Duodenal mucosa (tissue), 2 donors: ENCODE measurements around the gene KSR2.

Source experiments
- H3K27ac ChIP-seq: one replicate; pipeline ENCODE4 v1.7.0; 2013; ENCODE audit warnings: low read depth, low read length
- H3K27me3 ChIP-seq, 2 donors: one replicate each; pipeline ENCODE4 v1.7.0; 2013; ENCODE audit warnings: low read length in 2 of 2, control low read depth in 1 of 2; ENCODE audit not compliant: insufficient read depth in 2 of 2, control insufficient read depth in 1 of 2
- H3K36me3 ChIP-seq, 2 donors: one replicate each; pipeline ENCODE4 v1.7.0; 2013; ENCODE audit warnings: low read length in 2 of 2, control low read depth in 1 of 2; ENCODE audit not compliant: insufficient read depth in 2 of 2, control insufficient read depth in 1 of 2
- H3K4me1 ChIP-seq, 2 donors: one replicate each; pipeline ENCODE4 v1.7.0; 2013; ENCODE audit warnings: low read length in 2 of 2, control low read depth in 1 of 2; ENCODE audit not compliant: insufficient read depth in 2 of 2, control insufficient read depth in 1 of 2
- H3K4me3 ChIP-seq, 2 donors: one replicate each; pipeline ENCODE4 v1.7.0; 2013; ENCODE audit warnings: low read length in 2 of 2, low read depth in 1 of 2
- H3K9ac ChIP-seq, 2 donors: one replicate each; pipeline ENCODE4 v1.7.0; 2013; ENCODE audit warnings: low read length in 2 of 2, low read depth in 1 of 2
- H3K9me3 ChIP-seq, 2 donors: one replicate each; pipeline ENCODE4 v1.7.0; 2013; ENCODE audit warnings: low read length in 2 of 2, control low read depth in 1 of 2; ENCODE audit not compliant: control insufficient read depth in 1 of 2

KSR2 gene

DNA sequence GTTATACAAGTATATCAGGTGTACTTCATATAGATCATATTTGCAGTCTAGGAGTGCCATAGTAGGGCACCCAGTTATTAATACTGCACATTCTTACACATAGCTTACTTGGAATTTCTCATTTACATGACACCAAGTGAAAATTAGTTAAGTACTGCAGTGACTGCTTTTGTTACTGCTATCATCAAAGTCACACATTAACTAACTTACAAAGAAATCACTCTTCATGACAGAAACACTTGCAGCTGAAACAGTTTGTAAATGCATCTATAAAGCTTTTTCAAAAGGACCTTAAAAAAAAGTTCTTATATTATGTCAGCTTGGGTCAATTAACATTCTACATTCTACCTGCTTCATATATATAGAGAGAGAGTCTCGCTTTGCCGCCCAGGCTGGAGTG is 29.9 kb upstream of the KSR2 start:
- Histone ChIP-seq H3K4me1 (no peaks in the 10 kb centered on the region), H3K9ac (no peak overlapping the region), H3K4me3 (no peak overlapping the region), H3K27me3 (no peaks in the 10 kb centered on the region), H3K9me3 (no peaks in the 10 kb centered on the region), H3K36me3 (no peaks in the 10 kb centered on the region), H3K27ac (no peak overlapping the region)

GRCh38 chr12:117994551-117995438 is 26.0 kb upstream of the KSR2 start:
- no peaks in the 10 kb centered on the region for H3K27me3 ChIP-seq
- H3K27ac ChIP-seq: no peak overlapping the region
- H3K9me3 ChIP-seq: no peaks in the 10 kb centered on the region
- H3K9ac ChIP-seq: no peak overlapping the region
- H3K4me1 ChIP-seq: no peaks in the 10 kb centered on the region
- no peaks in the 10 kb centered on the region for H3K36me3 ChIP-seq
- no peak overlapping the region for H3K4me3 ChIP-seq

- Histone ChIP-seq H3K27ac (no peak overlapping the region), H3K9me3 (no peaks in the 10 kb centered on the region), H3K4me1 (no peaks in the 10 kb centered on the region), H3K9ac (no peak overlapping the region), H3K4me3 (no peak overlapping the region), H3K27me3 (no peaks in the 10 kb centered on the region), H3K36me3 (no peaks in the 10 kb centered on the region)
These were observed 18.1 kb upstream of the KSR2 start for GRCh38 chr12:117986705-117987469.

DNA sequence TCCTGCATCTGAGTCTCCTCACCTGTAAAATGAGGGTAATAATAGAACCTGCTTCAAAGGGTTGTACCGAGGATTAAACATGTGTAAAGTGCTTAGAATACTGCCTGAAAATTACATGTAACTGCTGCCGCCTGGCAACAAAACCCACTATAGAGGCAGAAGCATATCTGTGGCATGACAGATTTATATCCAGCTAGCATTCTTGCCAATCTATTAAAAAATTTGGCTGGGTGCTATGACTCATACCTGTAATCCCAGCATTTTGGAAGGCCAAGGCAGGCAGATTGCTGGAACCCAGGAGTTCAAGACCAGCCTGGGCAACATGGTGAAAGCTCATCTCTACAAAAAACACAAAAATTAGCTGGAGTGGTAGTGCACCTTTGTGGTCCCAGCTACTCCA is 16.4 kb upstream of the KSR2 start:
- H3K9me3 ChIP-seq: no peaks in the 10 kb centered on the region
- H3K27ac ChIP-seq: no peak overlapping the region
- no peak overlapping the region for H3K9ac ChIP-seq
- no peaks in the 10 kb centered on the region for H3K27me3 ChIP-seq
- no peak overlapping the region for H3K4me3 ChIP-seq
- H3K36me3 ChIP-seq: no peaks in the 10 kb centered on the region
- H3K4me1 ChIP-seq: no peaks in the 10 kb centered on the region

- Histone ChIP-seq H3K36me3 (no peaks in the 10 kb centered on the region), H3K4me3 (no peak overlapping the region), H3K9ac (no peak overlapping the region), H3K27me3 (no peaks in the 10 kb centered on the region), H3K4me1 (no peaks in the 10 kb centered on the region), H3K27ac (no peak overlapping the region), H3K9me3 (no peaks in the 10 kb centered on the region)
These were observed 12.5 kb upstream of the KSR2 start for GRCh38 chr12:117981267-117981666.

DNA sequence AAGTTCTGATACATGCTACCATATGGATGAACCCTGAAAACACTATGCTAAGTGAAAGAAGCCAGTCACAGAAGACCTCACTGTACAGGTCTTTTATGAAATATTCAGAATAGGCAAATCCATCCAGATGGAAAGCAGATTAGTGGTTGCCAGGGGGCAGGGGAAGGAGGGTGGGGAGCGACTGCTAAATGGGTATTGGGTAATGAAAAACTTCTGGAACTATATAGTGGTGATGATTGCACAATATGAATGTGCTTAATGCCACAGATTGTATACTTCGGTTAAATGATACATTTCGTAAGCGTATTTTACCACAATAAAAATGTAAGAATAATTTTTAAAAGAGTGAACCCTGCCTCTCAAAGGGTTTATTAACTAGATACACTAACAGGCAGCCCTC is 11.8 kb upstream of the KSR2 start:
- Histone ChIP-seq H3K9ac (no peak overlapping the region), H3K27ac (no peak overlapping the region), H3K27me3 (no peaks in the 10 kb centered on the region), H3K4me1 (no peaks in the 10 kb centered on the region), H3K36me3 (no peaks in the 10 kb centered on the region), H3K4me3 (no peak overlapping the region), H3K9me3 (no peaks in the 10 kb centered on the region)

DNA sequence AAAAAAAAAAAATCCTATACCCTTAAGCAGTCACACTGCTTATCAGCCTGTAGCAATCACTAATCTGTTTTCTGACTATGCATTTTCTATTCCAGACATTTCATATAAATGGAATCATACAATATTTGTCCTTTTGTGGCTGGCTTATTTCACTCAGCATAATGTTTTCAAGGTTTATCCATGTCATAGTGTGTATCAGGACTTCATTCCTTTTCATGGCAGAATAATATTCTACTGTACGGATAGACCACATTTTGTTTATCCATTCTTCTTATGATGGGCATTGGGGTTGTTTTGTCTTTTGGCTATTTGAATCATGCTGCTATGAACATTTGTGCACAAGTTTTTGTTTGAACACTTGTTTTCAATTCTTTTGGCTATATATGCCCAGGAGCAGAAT is 8.6 kb upstream of the KSR2 start:
- H3K27me3 ChIP-seq: no peaks in the 10 kb centered on the region
- H3K4me1 ChIP-seq: no peaks in the 10 kb centered on the region
- no peaks in the 10 kb centered on the region for H3K9me3 ChIP-seq
- no peaks in the 10 kb centered on the region for H3K36me3 ChIP-seq
- H3K27ac ChIP-seq: no peak overlapping the region
- H3K9ac ChIP-seq: no peak overlapping the region
- no peak overlapping the region for H3K4me3 ChIP-seq

GRCh38 chr12:117975006-117975405 is 6.2 kb upstream of the KSR2 start:
- Histone ChIP-seq H3K4me3 (no peak overlapping the region), H3K36me3 (no peaks in the 10 kb centered on the region)

GRCh38 chr12:117972301-117972700 is 3.5 kb upstream of the KSR2 start:
- Histone ChIP-seq H3K27ac (no peak overlapping the region), H3K9ac (no peak overlapping the region), H3K36me3 (no peaks in the 10 kb centered on the region), H3K4me1 (no peaks in the 10 kb centered on the region), H3K9me3 (peaks cover 0 to 5% of the 10 kb centered on the region in 2 donors), H3K27me3 (no peaks in the 10 kb centered on the region), H3K4me3 (no peak overlapping the region)

More at GRCh38 chr12:117975006-117975405, 6.2 kb upstream of the KSR2 start:
- peaks cover 0 to 5% of the 10 kb centered on the region in 2 donors for H3K9me3 ChIP-seq
- no peak overlapping the region for H3K9ac ChIP-seq
- no peaks in the 10 kb centered on the region for H3K4me1 ChIP-seq
- H3K27ac ChIP-seq: no peak overlapping the region
- H3K27me3 ChIP-seq: no peaks in the 10 kb centered on the region

DNA sequence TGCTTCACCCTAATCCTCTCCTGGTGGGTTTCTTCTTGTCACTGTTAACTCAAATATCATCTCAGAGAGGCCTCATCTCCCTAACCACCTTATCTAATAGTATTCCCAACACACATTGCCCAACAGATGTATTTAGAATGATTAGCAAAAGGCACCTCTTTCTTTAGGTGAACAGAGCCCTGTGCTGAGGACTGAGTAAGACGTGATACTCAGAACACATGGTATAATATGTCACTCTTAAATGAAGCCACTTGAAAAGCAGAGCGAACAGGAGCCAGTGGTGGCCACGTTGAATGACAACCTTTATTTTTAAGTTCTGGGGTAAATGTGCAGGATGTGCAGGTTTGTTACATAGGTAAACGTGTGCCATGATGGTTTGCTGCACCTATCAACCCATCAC is 1.5 kb upstream of the KSR2 start:
- Histone ChIP-seq H3K36me3 (no peaks in the 10 kb centered on the region), H3K4me1 (no peaks in the 10 kb centered on the region), H3K4me3 (no peak overlapping the region), H3K27ac (no peak overlapping the region), H3K27me3 (peaks cover 4 to 10% of the 10 kb centered on the region in 2 donors), H3K9ac (no peak overlapping the region), H3K9me3 (peaks cover 0 to 5% of the 10 kb centered on the region in 2 donors)
